HepG2 (cell line): ENCODE results near the gene PKMYT1. TPM values are rescaled to one million over a fixed set of nuclear protein-coding genes. Genes with fewer than 3 reads are reported as not detected.
A peak's percentile ranks its signal among the peaks of the same experiment; 100 is the strongest.

ENCODE experiments used
- CENPX ChIP-seq: sonication (generic); formaldehyde crosslinking; IDR thresholded peaks from 2 replicates; pipeline ENCODE4 v1.9.0; 2021; ENCODE audit warnings: mild to moderate bottlenecking, missing genetic modification reagents, moderate library complexity
- DNMT1 ChIP-seq: sonication (generic); formaldehyde crosslinking; IDR thresholded peaks from 2 replicates; pipeline ENCODE4 v1.5.1; 2020; ENCODE audit warnings: mild to moderate bottlenecking, missing genetic modification reagents
- FOXM1 ChIP-seq: sonication (generic); formaldehyde crosslinking; IDR thresholded peaks from 2 replicates; pipeline ENCODE4 v1.5.0; 2020; ENCODE audit warnings: missing genetic modification reagents
- GMEB1 ChIP-seq: sonication (generic); formaldehyde crosslinking; IDR thresholded peaks from 2 replicates; pipeline ENCODE4 v1.5.1; 2020; ENCODE audit warnings: missing genetic modification reagents, mild to moderate bottlenecking, borderline replicate concordance
- NCOR1 ChIP-seq: fragments of 200-600 bp; sonication (generic); IDR thresholded peaks from 2 replicates; pipeline ENCODE4 v1.7.0; 2017; ENCODE audit warnings: antibody characterized with exemption, low read length, borderline replicate concordance
- POLR2G ChIP-seq: fragments of 200-400 bp; formaldehyde crosslinking; IDR thresholded peaks from 2 replicates; pipeline ENCODE4 v1.6.1; 2018; ENCODE audit warnings: mild to moderate bottlenecking, low read depth, low read length, moderate library complexity
- PRDM10 ChIP-seq: sonication (generic); formaldehyde crosslinking; IDR thresholded peaks from 2 replicates; pipeline ENCODE4 v1.4.0; 2020; ENCODE audit warnings: low read depth, missing genetic modification reagents
- PTBP1 ChIP-seq: fragments of 200-400 bp; formaldehyde crosslinking; IDR thresholded peaks from 2 replicates; pipeline ENCODE4 v1.6.1; 2018; ENCODE audit warnings: low read length, low read depth; ENCODE audit not compliant: poor library complexity, severe bottlenecking
- REPIN1 ChIP-seq: sonication (generic); formaldehyde crosslinking; IDR thresholded peaks from 2 replicates; pipeline ENCODE4 v1.8.0; 2022; ENCODE audit warnings: missing genetic modification reagents, low read depth, mild to moderate bottlenecking, borderline replicate concordance
- ZBTB3 ChIP-seq: sonication (generic); formaldehyde crosslinking; IDR thresholded peaks from 2 replicates; pipeline ENCODE4 v1.4.0; 2020; ENCODE audit warnings: low read depth, mild to moderate bottlenecking, moderate library complexity, missing genetic modification reagents, borderline replicate concordance
- ZNF510 ChIP-seq: sonication (generic); formaldehyde crosslinking; IDR thresholded peaks from 2 replicates; pipeline ENCODE4 v1.4.0; 2020; ENCODE audit warnings: low read depth, mild to moderate bottlenecking, missing genetic modification reagents
- ZNF512B ChIP-seq: sonication (generic); formaldehyde crosslinking; IDR thresholded peaks from 2 replicates; pipeline ENCODE4 v1.5.1; 2020; ENCODE audit warnings: missing genetic modification reagents, mild to moderate bottlenecking, borderline replicate concordance
- ZNF569 ChIP-seq: sonication (generic); formaldehyde crosslinking; IDR thresholded peaks from 2 replicates; pipeline ENCODE4 v1.5.0; 2020; ENCODE audit warnings: mild to moderate bottlenecking, missing genetic modification reagents, moderate library complexity, borderline replicate concordance
- ZNF616 ChIP-seq: sonication (generic); formaldehyde crosslinking; IDR thresholded peaks from 2 replicates; pipeline ENCODE4 v1.5.0; 2020; ENCODE audit warnings: low read depth, mild to moderate bottlenecking, missing genetic modification reagents
- ZNF772 ChIP-seq: sonication (generic); formaldehyde crosslinking; IDR thresholded peaks from 2 replicates; pipeline ENCODE4 v1.5.0; 2020; ENCODE audit warnings: mild to moderate bottlenecking, missing genetic modification reagents
- polyA plus RNA-seq, 8 experiments: library from polyadenylated mRNA; depleted of rRNA in 3 of 8; stranded (reverse) in 7 of 8; unstranded in 1 of 8; fragments of >200 nt; fragmentation: Illumina TruSeq in 4 of 8; extraction: Trizol in 4 of 8; gene quantifications; 2 replicates each; pipeline versions ENCODE4 v1.2.1 to v1.2.3, GENCODE V29; 2011 to 2016; ENCODE audit warnings: low read depth in 4 of 8, missing spikeins in 1 of 8, mixed read lengths in 1 of 8; ENCODE audit not compliant: insufficient read depth in 1 of 8
- total RNA-seq, 5 experiments: library from RNA; depleted of rRNA; stranded (reverse); fragments of >200 nt; fragmentation: Illumina TruSeq; extraction: Trizol; gene quantifications; 2 replicates each; pipeline ENCODE4 v1.2.3, GENCODE V29; 2016; ENCODE audit warnings: low read depth in 1 of 5

Gene PKMYT1
- total and polyA plus RNA-seq, 2 of the 13 experiments (the other 11 are each of a cell fraction or from before 2014, with no cell fraction given) = 7.0 to 27.8 TPM

- no peak for TF ChIP-seq ZNF569
- TF ChIP-seq PRDM10 (CRISPR knock-in tag) = no peak
- TF ChIP-seq ZNF772 (CRISPR knock-in tag) = no peak
- TF ChIP-seq FOXM1 (CRISPR knock-in tag) = no peak
- peak; percentile 86 for TF ChIP-seq POLR2G
- TF ChIP-seq REPIN1 (CRISPR knock-in tag) = no peak
- no peak for TF ChIP-seq PTBP1
- TF ChIP-seq ZNF512B (CRISPR knock-in tag) = no peak
- no peak for TF ChIP-seq CENPX
- no peak for TF ChIP-seq DNMT1 (CRISPR knock-in tag)
- TF ChIP-seq NCOR1 = no peak
- TF ChIP-seq ZBTB3 (CRISPR knock-in tag) = no peak
- no peak for TF ChIP-seq ZNF510
- TF ChIP-seq ZNF616 (CRISPR knock-in tag) = no peak
- TF ChIP-seq GMEB1 (CRISPR knock-in tag) = no peak
Measured at GRCh38 chr16:3020247-3020603, 40.0 kb upstream of the PKMYT1 start, which contains the start of gene TNFRSF12A (continued).
